Mesothelial cell of epicardium (in vitro differentiated cells): ENCODE results near the gene U2SURP. TPM values are rescaled to one million over a fixed set of nuclear protein-coding genes. Genes with fewer than 3 reads are reported as not detected.

Experiments used
- DNase-seq, 2 experiments: peaks; one replicate each; pipeline ENCODE4 v3.0.0; 2021; ENCODE audit warnings: low spot score in 2 of 2; ENCODE audit not compliant: unreplicated experiment in 2 of 2
- H3K27ac Mint-ChIP-seq: 2 replicates; pipeline ENCODE4 v1.8.0; 2021; ENCODE audit warnings: mixed read lengths
- H3K27me3 Mint-ChIP-seq: 2 replicates; pipeline ENCODE4 v1.8.0; 2021; ENCODE audit warnings: low read depth, mixed read lengths
- H3K36me3 Mint-ChIP-seq: 2 replicates; pipeline ENCODE4 v1.8.0; 2021; ENCODE audit warnings: mixed read lengths
- H3K4me1 Mint-ChIP-seq: 2 replicates; pipeline ENCODE4 v1.8.0; 2021; ENCODE audit warnings: mixed read lengths
- H3K4me3 Mint-ChIP-seq: 2 replicates; pipeline ENCODE4 v1.8.0; 2021; ENCODE audit warnings: mild to moderate bottlenecking, moderate library complexity, mixed read lengths
- H3K9me3 Mint-ChIP-seq: 2 replicates; pipeline ENCODE4 v1.8.0; 2021; ENCODE audit warnings: mixed read lengths
- CTCF ChIP-seq: fragments of 200-600 bp; sonication (generic); IDR thresholded peaks from one replicate; pipeline ENCODE4 v1.5.0; 2021; ENCODE audit warnings: antibody characterized with exemption; ENCODE audit not compliant: unreplicated experiment
- total RNA-seq: library from RNA; stranded (reverse); gene quantifications from 3 replicates; pipeline ENCODE4 v1.2.1, GENCODE V29; 2021

The U2SURP gene
- total RNA-seq, 1 donor from 2014 or later, result 141 TPM

- no peak for TF ChIP-seq CTCF
- Mint-ChIP-seq H3K4me3 (no peak overlapping the region), H3K27me3 (peaks cover 2% of the 10 kb centered on the region), H3K9me3 (peaks cover 11% of the 10 kb centered on the region), H3K27ac (no peak overlapping the region), H3K36me3 (no peaks in the 10 kb centered on the region), H3K4me1 (peaks cover 7% of the 10 kb centered on the region)
- no peak for DNase-seq
Measured at GRCh38 chr3:143088835-143089234, 87.5 kb downstream of the U2SURP start.

- Mint-ChIP-seq H3K27me3 (peaks cover 2% of the 10 kb centered on the region), H3K4me1 (peaks cover 7% of the 10 kb centered on the region), H3K9me3 (peaks cover 6% of the 10 kb centered on the region), H3K4me3 (no peak overlapping the region), H3K27ac (no peak overlapping the region), H3K36me3 (no peaks in the 10 kb centered on the region)
- DNase-seq, result no peak
- no peak for TF ChIP-seq CTCF
Measured at GRCh38 chr3:143089965-143090364, 88.6 kb downstream of the U2SURP start.

GRCh38 chr3:143090486-143090885 lies 89.1 kb downstream of the U2SURP start:
- no peak for TF ChIP-seq CTCF
- Mint-ChIP-seq H3K27ac (no peak overlapping the region), H3K4me1 (peaks cover 7% of the 10 kb centered on the region), H3K4me3 (no peak overlapping the region), H3K9me3 (peaks cover 5% of the 10 kb centered on the region), H3K27me3 (peaks cover 2% of the 10 kb centered on the region), H3K36me3 (no peaks in the 10 kb centered on the region)
- DNase-seq, result no peak

GRCh38 chr3:143090976-143091837 lies 89.8 kb downstream of the U2SURP start:
- Mint-ChIP-seq H3K4me3 (no peak overlapping the region), H3K4me1 (peaks cover 7% of the 10 kb centered on the region), H3K9me3 (peaks cover 5% of the 10 kb centered on the region), H3K27ac (no peak overlapping the region), H3K36me3 (no peaks in the 10 kb centered on the region), H3K27me3 (peaks cover 2% of the 10 kb centered on the region)
- TF ChIP-seq CTCF, result no peak
- DNase-seq, result no peak

GRCh38 chr3:143092191-143092590 lies 90.8 kb downstream of the U2SURP start:
- H3K4me1 Mint-ChIP-seq, result peaks cover 7% of the 10 kb centered on the region
- H3K27me3 Mint-ChIP-seq, result peaks cover 2% of the 10 kb centered on the region
- H3K27ac Mint-ChIP-seq, result no peak overlapping the region
- peaks cover 11% of the 10 kb centered on the region for H3K9me3 Mint-ChIP-seq
- TF ChIP-seq CTCF, result no peak
- no peak overlapping the region for H3K4me3 Mint-ChIP-seq
- no peak for DNase-seq
- no peaks in the 10 kb centered on the region for H3K36me3 Mint-ChIP-seq
